Effector CD8-positive, alpha-beta T cell (primary cell): ENCODE results near the gene MARCHF2.

Experiments used
- DNase-seq: peaks from one replicate; lab custom pipeline; 2025; lab: John Stamatoyannopoulos, UW

MARCHF2 gene

GRCh38 chr19:8453616-8454015 lies 40.5 kb downstream of the MARCHF2 start:
- no peak for DNase-seq

GRCh38 chr19:8454218-8454617 lies 41.1 kb downstream of the MARCHF2 start:
- no peak for DNase-seq

GRCh38 chr19:8455018-8455417 lies 41.9 kb downstream of the MARCHF2 start:
- no peak for DNase-seq

GRCh38 chr19:8456064-8456463 lies 43.0 kb downstream of the MARCHF2 start:
- DNase-seq = no peak

GRCh38 chr19:8457209-8457608 lies 44.1 kb downstream of the MARCHF2 start:
- DNase-seq = no peak

GRCh38 chr19:8457827-8458226 lies 44.7 kb downstream of the MARCHF2 start:
- DNase-seq = no peak

- no peak for DNase-seq
Observed at GRCh38 chr19:8458380-8458779, 45.3 kb downstream of the MARCHF2 start.

- no peak for DNase-seq
Observed at GRCh38 chr19:8459095-8459494, 46.0 kb downstream of the MARCHF2 start.

- no peak for DNase-seq
Observed at GRCh38 chr19:8459520-8460270, 46.6 kb downstream of the MARCHF2 start.

- DNase-seq = no peak
Observed at GRCh38 chr19:8460516-8461298, 47.6 kb downstream of the MARCHF2 start.

- DNase-seq = no peak
Observed at GRCh38 chr19:8461376-8461775, 48.3 kb downstream of the MARCHF2 start.

- DNase-seq = no peak
Observed at GRCh38 chr19:8461891-8462290, 48.8 kb downstream of the MARCHF2 start.

GRCh38 chr19:8462571-8462970 lies 49.5 kb downstream of the MARCHF2 start:
- DNase-seq = no peak

- DNase-seq = no peak
Observed at GRCh38 chr19:8463365-8463764, 50.3 kb downstream of the MARCHF2 start.

- no peak for DNase-seq
Observed at GRCh38 chr19:8466018-8466417, 52.9 kb downstream of the MARCHF2 start.

GRCh38 chr19:8468124-8468523 lies 55.0 kb downstream of the MARCHF2 start:
- no peak for DNase-seq

GRCh38 chr19:8468761-8469373 lies 55.8 kb downstream of the MARCHF2 start:
- DNase-seq = no peak

- no peak for DNase-seq
Observed at GRCh38 chr19:8469613-8470368, 56.7 kb downstream of the MARCHF2 start.

GRCh38 chr19:8473648-8474476 lies 60.8 kb downstream of the MARCHF2 start:
- DNase-seq = no peak

GRCh38 chr19:8475005-8475404 lies 61.9 kb downstream of the MARCHF2 start:
- no peak for DNase-seq

GRCh38 chr19:8476524-8476923 lies 63.4 kb downstream of the MARCHF2 start:
- no peak for DNase-seq
